Keratinocyte (primary cell): ENCODE data around the gene MIOX. TPM values are rescaled to one million over a fixed set of nuclear protein-coding genes. Genes with fewer than 3 reads are reported as not detected.

Experiments used
- DNase-seq: peaks from one replicate; pipeline ENCODE4 v3.0.0-alpha.2; 2011; ENCODE audit warnings: low read depth, missing footprints, low spot score
- FAIRE-seq: peaks from 2 replicates; lab custom pipeline; 2011; peaks lifted over from hg19 to GRCh38; lab: Jason Lieb, UNC
- H2AFZ ChIP-seq: 2 replicates; pipeline ENCODE4 v1.6.0; 2012; ENCODE audit warnings: low read length, control low read depth, inconsistent platforms; ENCODE audit not compliant: control insufficient read depth
- H3K27ac ChIP-seq: 2 replicates; pipeline ENCODE4 v1.5.1; 2011; ENCODE audit warnings: low read length; ENCODE audit not compliant: control insufficient read depth, insufficient read depth
- H3K27me3 ChIP-seq: 3 replicates; pipeline ENCODE4 v1.6.0; 2011; ENCODE audit warnings: low read length; ENCODE audit not compliant: control insufficient read depth, insufficient read depth; ENCODE audit errors: extremely low read depth
- H3K36me3 ChIP-seq, 2 experiments: 2 replicates in 1 of 2; 3 replicates in 1 of 2; pipeline ENCODE4 v1.5.1; 2011; ENCODE audit warnings: low read length in 2 of 2, mild to moderate bottlenecking in 1 of 2; ENCODE audit not compliant: control insufficient read depth in 2 of 2, insufficient read depth in 2 of 2; ENCODE audit errors: extremely low read depth in 1 of 2
- H3K4me1 ChIP-seq: 3 replicates; pipeline ENCODE4 v1.5.1; 2011; ENCODE audit warnings: low read length; ENCODE audit not compliant: control insufficient read depth, insufficient read depth; ENCODE audit errors: extremely low read depth
- H3K4me2 ChIP-seq: 3 replicates; pipeline ENCODE4 v1.6.0; 2011; ENCODE audit warnings: low read depth, low read length; ENCODE audit not compliant: control insufficient read depth, insufficient read depth; ENCODE audit errors: extremely low read depth
- H3K4me3 ChIP-seq, 3 experiments: fragments of 200-600 bp in 1 of 3; sonication (generic) in 1 of 3; 2 replicates in 2 of 3; 3 replicates in 1 of 3; pipeline ENCODE4 v1.5.1; 2011 to 2016; ENCODE audit warnings: low read length in 3 of 3, mild to moderate bottlenecking in 3 of 3, control low read depth in 2 of 3, inconsistent platforms in 1 of 3, low read depth in 1 of 3, mixed read lengths in 1 of 3, mixed run types in 1 of 3, moderate library complexity in 1 of 3; ENCODE audit not compliant: control insufficient read depth in 2 of 3, insufficient read depth in 2 of 3; ENCODE audit errors: extremely low read depth in 1 of 3
- H3K79me2 ChIP-seq: 2 replicates; pipeline ENCODE4 v1.6.0; 2012; ENCODE audit warnings: low read length; ENCODE audit not compliant: control insufficient read depth, insufficient read depth
- H3K9ac ChIP-seq: 3 replicates; pipeline ENCODE4 v1.6.0; 2011; ENCODE audit warnings: low read length; ENCODE audit not compliant: control insufficient read depth, insufficient read depth; ENCODE audit errors: extremely low read depth
- H3K9me1 ChIP-seq: 3 replicates; pipeline ENCODE4 v1.6.0; 2011; ENCODE audit warnings: low read length; ENCODE audit not compliant: control insufficient read depth, insufficient read depth; ENCODE audit errors: extremely low read depth
- H3K9me3 ChIP-seq: 2 replicates; pipeline ENCODE4 v1.5.1; 2012; ENCODE audit warnings: low read depth, low read length; ENCODE audit not compliant: control insufficient read depth
- H4K20me1 ChIP-seq: 3 replicates; pipeline ENCODE4 v1.6.0; 2011; ENCODE audit warnings: low read length; ENCODE audit not compliant: control insufficient read depth, insufficient read depth; ENCODE audit errors: extremely low read depth
- EZH2 ChIP-seq: IDR thresholded peaks from one replicate; pipeline ENCODE4 v1.6.1; 2012; ENCODE audit warnings: inconsistent platforms, mild to moderate bottlenecking, low read length, moderate library complexity
- dilution Hi-C: fragments of 300-500 bp; cut with MboI; formaldehyde crosslinking; loops from one replicate; pipeline ENCODE4 v1.7.0; 2020; ENCODE audit warnings: low sequenced_read_pairs; ENCODE audit not compliant: extremely low pct_ligation_motif_present
- polyA plus RNA-seq, 5 experiments: library from polyadenylated mRNA; depleted of rRNA in 3 of 5; stranded (reverse) in 3 of 5; stranded (forward) in 1 of 5; unstranded in 1 of 5; fragments of >200 nt; gene quantifications; 1 replicate in 1 of 5; 2 replicates in 3 of 5; 3 replicates in 1 of 5; pipeline versions ENCODE4 v1.2.1 to v1.2.3, GENCODE V29; 2011 to 2012; ENCODE audit warnings: missing spikeins in 2 of 5, low read depth in 1 of 5, low replicate concordance in 1 of 5
- TF ChIP-seq, protein P1 (sequence below), 3 experiments: IDR thresholded peaks in 1 of 3; conservative IDR thresholded peaks in 1 of 3; optimal IDR thresholded peaks in 1 of 3; 2 replicates in 2 of 3; 3 replicates in 1 of 3; pipeline versions ENCODE3 to v1.5.1; 2011; ENCODE audit warnings: low read length in 3 of 3, mild to moderate bottlenecking in 3 of 3, moderate library complexity in 2 of 3, control low read depth in 1 of 3, inconsistent platforms in 1 of 3; ENCODE audit not compliant: insufficient read depth in 2 of 3; ENCODE audit errors: extremely low read depth in 1 of 3

The MIOX gene
- polyA plus RNA-seq, 1 donor (not counting 4 experiments of a cell fraction or from before 2014, with no cell fraction given): not detected

DNA sequence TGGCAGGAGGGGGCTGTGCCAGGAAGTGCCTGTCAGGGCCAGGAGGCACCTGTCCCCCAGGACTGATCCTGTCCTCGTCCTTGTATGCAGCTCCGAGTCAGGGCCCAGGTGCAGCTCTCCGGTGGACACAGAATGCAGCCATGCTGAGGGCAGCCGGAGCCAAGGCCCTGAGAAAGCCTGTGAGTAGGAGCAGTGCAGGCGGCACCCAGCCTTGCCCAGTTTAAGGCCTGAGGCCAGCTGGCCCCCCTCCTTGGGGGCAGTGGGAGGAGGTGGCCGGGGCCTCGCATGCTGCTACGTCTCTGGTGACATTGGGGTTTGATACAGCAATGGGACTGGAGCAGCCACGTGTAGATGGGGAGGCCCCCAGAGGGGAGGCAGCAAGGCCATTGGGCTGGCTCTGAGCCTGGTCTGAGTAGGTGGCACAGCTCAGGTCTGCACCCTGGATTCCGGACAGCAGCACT, 46.8 kb upstream of the MIOX start:
- Histone ChIP-seq H3K4me3 (no peak overlapping the region), H3K9me3 (no peaks in the 10 kb centered on the region), H3K9ac (no peak overlapping the region), H3K4me2 (no peak overlapping the region), H4K20me1 (peaks cover 5% of the 10 kb centered on the region), H3K27me3 (no peaks in the 10 kb centered on the region), H3K79me2 (no peaks in the 10 kb centered on the region), H3K9me1 (no peaks in the 10 kb centered on the region), H3K27ac (no peak overlapping the region), H2AFZ (no peak overlapping the region), H3K4me1 (peaks cover 9% of the 10 kb centered on the region), H3K36me3 (peaks cover 11 to 30% of the 10 kb centered on the region in 2 experiments)
- dilution Hi-C loops: no loop called here
- TF ChIP-seq, protein P1, sequence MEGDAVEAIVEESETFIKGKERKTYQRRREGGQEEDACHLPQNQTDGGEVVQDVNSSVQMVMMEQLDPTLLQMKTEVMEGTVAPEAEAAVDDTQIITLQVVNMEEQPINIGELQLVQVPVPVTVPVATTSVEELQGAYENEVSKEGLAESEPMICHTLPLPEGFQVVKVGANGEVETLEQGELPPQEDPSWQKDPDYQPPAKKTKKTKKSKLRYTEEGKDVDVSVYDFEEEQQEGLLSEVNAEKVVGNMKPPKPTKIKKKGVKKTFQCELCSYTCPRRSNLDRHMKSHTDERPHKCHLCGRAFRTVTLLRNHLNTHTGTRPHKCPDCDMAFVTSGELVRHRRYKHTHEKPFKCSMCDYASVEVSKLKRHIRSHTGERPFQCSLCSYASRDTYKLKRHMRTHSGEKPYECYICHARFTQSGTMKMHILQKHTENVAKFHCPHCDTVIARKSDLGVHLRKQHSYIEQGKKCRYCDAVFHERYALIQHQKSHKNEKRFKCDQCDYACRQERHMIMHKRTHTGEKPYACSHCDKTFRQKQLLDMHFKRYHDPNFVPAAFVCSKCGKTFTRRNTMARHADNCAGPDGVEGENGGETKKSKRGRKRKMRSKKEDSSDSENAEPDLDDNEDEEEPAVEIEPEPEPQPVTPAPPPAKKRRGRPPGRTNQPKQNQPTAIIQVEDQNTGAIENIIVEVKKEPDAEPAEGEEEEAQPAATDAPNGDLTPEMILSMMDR (optimal IDR thresholded peaks at IDR 0.05 in 1 of 3, IDR thresholded peaks at IDR 0.05 in 1 of 3, conservative IDR thresholded peaks at IDR 0.05 in 1 of 3; ENCODE audit: extremely low read depth in 1 of 3, insufficient read depth in 2 of 3, low read length in 3 of 3): no peak
- TF ChIP-seq EZH2: no peak
- DNase-seq (no peak), FAIRE-seq (no peak)

DNA sequence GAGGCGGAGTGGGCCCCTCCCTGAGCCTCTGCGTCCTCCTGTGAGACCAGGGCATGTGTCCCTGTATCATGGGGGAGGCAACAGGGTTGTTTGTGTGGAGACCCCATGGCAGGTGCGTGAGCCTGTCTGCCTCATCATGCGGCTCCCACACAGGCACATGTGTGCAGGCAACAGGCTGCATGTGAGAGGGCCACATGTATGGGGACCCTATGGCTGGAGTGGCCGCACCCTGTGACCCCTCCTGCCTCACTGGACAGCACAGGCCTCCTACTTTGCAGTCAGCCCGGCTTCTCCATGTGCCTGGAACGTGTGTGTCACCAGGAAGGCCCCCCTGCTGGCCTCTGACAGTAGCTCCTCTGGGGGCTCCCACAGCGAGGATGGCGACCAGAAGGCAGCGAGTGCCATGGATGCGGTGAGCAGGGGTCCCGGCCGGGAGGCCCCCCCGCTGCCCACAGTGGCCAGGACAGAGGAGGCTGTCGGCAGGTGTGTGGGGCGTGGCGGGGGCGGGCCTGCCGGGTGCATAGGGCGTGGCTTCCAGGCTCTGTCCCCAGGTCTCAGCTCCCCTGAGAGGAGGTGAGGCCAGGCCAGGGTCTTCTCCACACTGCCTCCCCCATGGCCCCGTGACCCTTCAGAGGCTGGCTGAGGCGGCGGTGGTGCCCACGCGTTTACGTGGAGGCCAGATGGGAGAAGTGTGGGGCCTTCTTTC, 46.0 kb upstream of the MIOX start:
- peaks cover 11 to 28% of the 10 kb centered on the region in 2 experiments for H3K36me3 ChIP-seq
- H3K27me3 ChIP-seq: no peaks in the 10 kb centered on the region
- peaks cover 5% of the 10 kb centered on the region for H4K20me1 ChIP-seq
- H3K4me1 ChIP-seq: peaks cover 1% of the 10 kb centered on the region
- H2AFZ ChIP-seq: no peak overlapping the region
- dilution Hi-C loops: no loop called here
- H3K79me2 ChIP-seq: no peaks in the 10 kb centered on the region
- FAIRE-seq (no peak), DNase-seq (no peak)
- TF ChIP-seq, protein P1 (optimal IDR thresholded peaks at IDR 0.05 in 1 of 3, IDR thresholded peaks at IDR 0.05 in 1 of 3, conservative IDR thresholded peaks at IDR 0.05 in 1 of 3; ENCODE audit: extremely low read depth in 1 of 3, insufficient read depth in 2 of 3, low read length in 3 of 3): no peak
- no peak for TF ChIP-seq EZH2
- no peak overlapping the region for H3K4me2 ChIP-seq
- H3K4me3 ChIP-seq: no peak overlapping the region
- no peak overlapping the region for H3K9ac ChIP-seq
- no peaks in the 10 kb centered on the region for H3K9me1 ChIP-seq
- H3K9me3 ChIP-seq: no peaks in the 10 kb centered on the region
- no peak overlapping the region for H3K27ac ChIP-seq
